Tibial nerve (tissue), 4 donors: ENCODE data around the gene VPS13D.

Experiments used
- EP300 ChIP-seq, 2 donors: sonication (generic); formaldehyde crosslinking; IDR thresholded peaks; one replicate each; pipeline ENCODE4 v1.6.1; 2017; ENCODE audit warnings: antibody characterized with exemption in 2 of 2, mild to moderate bottlenecking in 1 of 2
- TF ChIP-seq, protein P1 (sequence below), 5 experiments: fragments of 200-600 bp in 3 of 5; fragments of 450-650 bp in 2 of 5; sonication (generic) in 3 of 5; IDR thresholded peaks; one replicate each; pipeline ENCODE4 v1.5.1; 2016 to 2019; ENCODE audit warnings: antibody characterized with exemption in 5 of 5, mild to moderate bottlenecking in 3 of 5, moderate library complexity in 2 of 5

GRCh38 chr1:12420171-12420570, 190.3 kb downstream of the VPS13D start:
- TF ChIP-seq, protein P1, sequence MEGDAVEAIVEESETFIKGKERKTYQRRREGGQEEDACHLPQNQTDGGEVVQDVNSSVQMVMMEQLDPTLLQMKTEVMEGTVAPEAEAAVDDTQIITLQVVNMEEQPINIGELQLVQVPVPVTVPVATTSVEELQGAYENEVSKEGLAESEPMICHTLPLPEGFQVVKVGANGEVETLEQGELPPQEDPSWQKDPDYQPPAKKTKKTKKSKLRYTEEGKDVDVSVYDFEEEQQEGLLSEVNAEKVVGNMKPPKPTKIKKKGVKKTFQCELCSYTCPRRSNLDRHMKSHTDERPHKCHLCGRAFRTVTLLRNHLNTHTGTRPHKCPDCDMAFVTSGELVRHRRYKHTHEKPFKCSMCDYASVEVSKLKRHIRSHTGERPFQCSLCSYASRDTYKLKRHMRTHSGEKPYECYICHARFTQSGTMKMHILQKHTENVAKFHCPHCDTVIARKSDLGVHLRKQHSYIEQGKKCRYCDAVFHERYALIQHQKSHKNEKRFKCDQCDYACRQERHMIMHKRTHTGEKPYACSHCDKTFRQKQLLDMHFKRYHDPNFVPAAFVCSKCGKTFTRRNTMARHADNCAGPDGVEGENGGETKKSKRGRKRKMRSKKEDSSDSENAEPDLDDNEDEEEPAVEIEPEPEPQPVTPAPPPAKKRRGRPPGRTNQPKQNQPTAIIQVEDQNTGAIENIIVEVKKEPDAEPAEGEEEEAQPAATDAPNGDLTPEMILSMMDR (IDR thresholded peaks at IDR 0.05) = no peak
- no peak for TF ChIP-seq EP300 (IDR thresholded peaks at IDR 0.05)
